Uterus (tissue), 2 donors: ENCODE data around the gene MYO15A.

Source experiments
- POLR2A ChIP-seq, 2 donors: fragments of 450-650 bp; IDR thresholded peaks; one replicate each; pipeline ENCODE4 v1.6.1; 2016; ENCODE audit warnings: antibody characterized with exemption in 2 of 2, mild to moderate bottlenecking in 1 of 2, moderate library complexity in 1 of 2
- TF ChIP-seq, protein P1 (sequence below), 4 experiments: fragments of 200-600 bp in 2 of 4; fragments of 450-650 bp in 2 of 4; sonication (generic) in 2 of 4; IDR thresholded peaks; one replicate each; pipeline ENCODE4 v1.5.1; 2016 to 2019; ENCODE audit warnings: antibody characterized with exemption in 4 of 4, mild to moderate bottlenecking in 2 of 4, moderate library complexity in 1 of 4

DNA sequence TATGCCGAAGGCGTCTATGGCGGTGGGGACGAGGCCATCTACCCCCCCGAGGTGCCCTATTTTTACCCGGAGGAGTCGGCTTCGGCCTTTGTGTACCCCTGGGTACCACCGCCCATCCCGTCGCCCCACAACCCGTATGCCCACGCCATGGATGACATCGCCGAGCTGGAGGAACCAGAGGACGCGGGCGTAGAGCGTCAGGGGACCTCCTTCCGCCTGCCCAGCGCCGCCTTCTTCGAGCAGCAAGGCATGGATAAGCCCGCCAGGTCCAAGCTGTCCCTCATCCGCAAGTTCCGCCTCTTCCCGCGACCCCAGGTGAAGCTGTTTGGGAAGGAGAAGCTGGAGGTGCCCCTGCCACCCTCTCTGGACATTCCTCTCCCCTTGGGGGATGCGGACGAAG, 11.4 kb downstream of the MYO15A start:
- TF ChIP-seq, protein P1, sequence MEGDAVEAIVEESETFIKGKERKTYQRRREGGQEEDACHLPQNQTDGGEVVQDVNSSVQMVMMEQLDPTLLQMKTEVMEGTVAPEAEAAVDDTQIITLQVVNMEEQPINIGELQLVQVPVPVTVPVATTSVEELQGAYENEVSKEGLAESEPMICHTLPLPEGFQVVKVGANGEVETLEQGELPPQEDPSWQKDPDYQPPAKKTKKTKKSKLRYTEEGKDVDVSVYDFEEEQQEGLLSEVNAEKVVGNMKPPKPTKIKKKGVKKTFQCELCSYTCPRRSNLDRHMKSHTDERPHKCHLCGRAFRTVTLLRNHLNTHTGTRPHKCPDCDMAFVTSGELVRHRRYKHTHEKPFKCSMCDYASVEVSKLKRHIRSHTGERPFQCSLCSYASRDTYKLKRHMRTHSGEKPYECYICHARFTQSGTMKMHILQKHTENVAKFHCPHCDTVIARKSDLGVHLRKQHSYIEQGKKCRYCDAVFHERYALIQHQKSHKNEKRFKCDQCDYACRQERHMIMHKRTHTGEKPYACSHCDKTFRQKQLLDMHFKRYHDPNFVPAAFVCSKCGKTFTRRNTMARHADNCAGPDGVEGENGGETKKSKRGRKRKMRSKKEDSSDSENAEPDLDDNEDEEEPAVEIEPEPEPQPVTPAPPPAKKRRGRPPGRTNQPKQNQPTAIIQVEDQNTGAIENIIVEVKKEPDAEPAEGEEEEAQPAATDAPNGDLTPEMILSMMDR (IDR thresholded peaks at IDR 0.05), result no peak
- TF ChIP-seq POLR2A (IDR thresholded peaks at IDR 0.05), result no peak
